HepG2 (cell line): Measurements from ENCODE around the gene GSAP. TPM values are rescaled to one million over a fixed set of nuclear protein-coding genes. Genes with fewer than 3 reads are reported as not detected.

Source experiments
- BORCS8-MEF2B ChIP-seq: sonication (generic); formaldehyde crosslinking; IDR thresholded peaks from 2 replicates; pipeline ENCODE4 v1.8.0; 2022; ENCODE audit warnings: mild to moderate bottlenecking, missing genetic modification reagents
- ESRRA ChIP-seq: sonication (generic); formaldehyde crosslinking; IDR thresholded peaks from 2 replicates; pipeline ENCODE4 v1.5.1; 2020; ENCODE audit warnings: mild to moderate bottlenecking, low read depth, missing genetic modification reagents
- FOXA1 ChIP-seq, 2 experiments: fragments of 450-650 bp in 1 of 2; sonication (generic) in 1 of 2; formaldehyde crosslinking in 1 of 2; IDR thresholded peaks; 2 replicates each; pipeline versions ENCODE4 v1.4.0 to v1.6.1; 2016 to 2020; ENCODE audit warnings: missing genetic modification reagents in 1 of 2
- KLF15 ChIP-seq: sonication (generic); formaldehyde crosslinking; IDR thresholded peaks from 2 replicates; pipeline ENCODE4 v1.8.1; 2023; ENCODE audit warnings: borderline replicate concordance, mild to moderate bottlenecking, inconsistent platforms, missing genetic modification reagents, mixed read lengths
- MEIS2 ChIP-seq: sonication (generic); formaldehyde crosslinking; IDR thresholded peaks from 2 replicates; pipeline ENCODE4 v1.9.0; 2021; ENCODE audit warnings: mild to moderate bottlenecking, missing genetic modification reagents
- NBN ChIP-seq: fragments of 450-650 bp; conservative IDR thresholded peaks from 2 replicates; pipeline ENCODE4 v1.6.1; 2017
- PITX1 ChIP-seq: sonication (generic); formaldehyde crosslinking; IDR thresholded peaks from 2 replicates; pipeline ENCODE4 v1.5.1; 2020; ENCODE audit warnings: mild to moderate bottlenecking, missing genetic modification reagents
- TOPORS ChIP-seq: sonication (generic); formaldehyde crosslinking; IDR thresholded peaks from 2 replicates; pipeline ENCODE4 v1.8.0; 2023; ENCODE audit warnings: mild to moderate bottlenecking, missing genetic modification reagents
- TSC22D2 ChIP-seq: sonication (generic); formaldehyde crosslinking; IDR thresholded peaks from 2 replicates; pipeline ENCODE4 v1.5.1; 2020; ENCODE audit warnings: missing genetic modification reagents, mild to moderate bottlenecking, borderline replicate concordance
- ZFY ChIP-seq: sonication (generic); formaldehyde crosslinking; IDR thresholded peaks from 2 replicates; pipeline ENCODE4 v1.4.0; 2020; ENCODE audit warnings: missing genetic modification reagents
- ZNF512 ChIP-seq: sonication (generic); formaldehyde crosslinking; IDR thresholded peaks from 2 replicates; pipeline ENCODE4 v1.4.0; 2020; ENCODE audit warnings: mild to moderate bottlenecking, missing genetic modification reagents
- ZNF639 ChIP-seq: conservative IDR thresholded peaks from 2 replicates; pipeline ENCODE4 v1.6.1; 2018; ENCODE audit warnings: missing genetic modification reagents
- ZNF841 ChIP-seq: sonication (generic); formaldehyde crosslinking; IDR thresholded peaks from 2 replicates; pipeline ENCODE4 v1.8.1; 2023; ENCODE audit warnings: missing genetic modification reagents, borderline replicate concordance
- ZNF850 ChIP-seq: sonication (generic); formaldehyde crosslinking; conservative IDR thresholded peaks from 2 replicates; pipeline ENCODE4 v1.9.0; 2021; ENCODE audit warnings: mild to moderate bottlenecking, missing genetic modification reagents
- ZNF883 ChIP-seq: sonication (generic); formaldehyde crosslinking; IDR thresholded peaks from 2 replicates; pipeline ENCODE4 v1.5.1; 2020; ENCODE audit warnings: mild to moderate bottlenecking, missing genetic modification reagents; ENCODE audit errors: not compliant biosample characterization
- polyA plus RNA-seq, 8 experiments: library from polyadenylated mRNA; depleted of rRNA in 3 of 8; stranded (reverse) in 7 of 8; unstranded in 1 of 8; fragments of >200 nt; fragmentation: Illumina TruSeq in 4 of 8; extraction: Trizol in 4 of 8; gene quantifications; 2 replicates each; pipeline versions ENCODE4 v1.2.1 to v1.2.3, GENCODE V29; 2011 to 2016; ENCODE audit warnings: low read depth in 4 of 8, missing spikeins in 1 of 8, mixed read lengths in 1 of 8; ENCODE audit not compliant: insufficient read depth in 1 of 8
- total RNA-seq, 5 experiments: library from RNA; depleted of rRNA; stranded (reverse); fragments of >200 nt; fragmentation: Illumina TruSeq; extraction: Trizol; gene quantifications; 2 replicates each; pipeline ENCODE4 v1.2.3, GENCODE V29; 2016; ENCODE audit warnings: low read depth in 1 of 5
- TF ChIP-seq, protein P1 (sequence below): sonication (generic); formaldehyde crosslinking; IDR thresholded peaks from 2 replicates; pipeline ENCODE4 v1.8.1; 2023; ENCODE audit warnings: mild to moderate bottlenecking, inconsistent platforms, moderate library complexity, missing genetic modification reagents, borderline replicate concordance
- TF ChIP-seq, protein P2 (sequence below): IDR thresholded peaks from 2 replicates; pipeline ENCODE4 v1.6.1; 2018; ENCODE audit warnings: missing genetic modification reagents, mild to moderate bottlenecking, missing compliant biosample characterization
- TF ChIP-seq, protein P3 (sequence below): IDR thresholded peaks from 2 replicates; pipeline ENCODE4 v1.6.1; 2016; ENCODE audit warnings: missing compliant biosample characterization, missing genetic modification reagents, borderline replicate concordance
- TF ChIP-seq, protein P4 (sequence below): sonication (generic); formaldehyde crosslinking; IDR thresholded peaks from 2 replicates; pipeline ENCODE4 v1.4.0; 2020; ENCODE audit warnings: mild to moderate bottlenecking, missing genetic modification reagents

Gene GSAP
- total and polyA plus RNA-seq, 2 of the 13 experiments (the other 11 are each of a cell fraction or from before 2014, with no cell fraction given): 34.6 to 40.6 TPM

DNA sequence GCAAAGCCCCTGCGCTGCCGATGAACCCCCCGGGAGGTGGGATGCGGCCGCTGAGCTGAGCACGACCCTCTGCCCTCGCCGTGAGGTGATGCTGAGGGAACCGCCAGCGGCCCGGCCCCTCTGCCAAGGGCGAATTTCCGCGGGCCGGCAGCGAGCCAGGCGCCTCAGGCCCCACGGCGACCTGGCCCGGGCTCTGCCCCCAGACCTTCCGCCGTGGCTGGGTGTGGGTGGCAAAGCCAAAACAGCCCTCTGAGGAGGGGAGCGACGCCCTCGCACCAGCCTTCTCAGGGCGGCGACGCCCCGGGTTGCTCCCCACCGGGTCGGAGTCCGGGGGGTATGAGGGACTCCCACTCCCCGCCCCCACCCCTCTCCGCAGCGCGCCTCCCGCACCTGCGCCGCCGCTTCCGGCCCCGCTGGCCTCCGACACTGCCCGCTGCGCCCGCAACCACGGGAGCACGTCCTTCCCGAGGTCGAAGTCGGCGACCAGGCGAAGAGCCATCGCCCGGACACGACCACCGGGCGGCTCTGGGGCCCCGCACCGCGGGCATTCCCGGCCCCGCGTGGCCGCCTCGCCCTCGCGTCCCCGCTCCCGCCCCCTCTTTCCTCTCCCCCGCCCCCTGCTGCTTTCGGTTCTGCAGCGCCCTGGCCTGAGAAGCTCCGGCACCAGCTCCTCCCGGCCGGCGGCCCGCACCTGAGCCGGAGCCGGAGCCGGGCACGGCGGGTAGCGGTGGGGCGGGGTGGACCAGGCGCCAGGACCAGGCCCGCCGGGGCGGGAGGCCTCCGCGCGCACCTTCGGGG, at the start of gene GSAP (continued):
- TF ChIP-seq ZNF512 (no peak), ZNF883 (no peak), ZFY (CRISPR knock-in tag) (peak; percentile 93), ZNF841 (CRISPR knock-in tag) (no peak), MEIS2 (no peak; the same call in 1 of the 2 replicates), ZNF639 (CRISPR knock-in tag) (no peak), NBN (no peak), TSC22D2 (CRISPR knock-in tag) (no peak; the same call in 1 of the 2 replicates), ZNF850 (peak; percentile 10; the same call in 1 of the 2 replicates), BORCS8-MEF2B (CRISPR knock-in tag) (peak; percentile 63), FOXA1 (IDR thresholded peaks at IDR 0.05) (no peak), FOXA1 (CRISPR knock-in tag; IDR thresholded peaks at IDR 0.05) (peak; percentile 17; the same call in 1 of the 2 replicates), KLF15 (CRISPR knock-in tag) (no peak), TOPORS (CRISPR knock-in tag) (no peak), PITX1 (peak; percentile 60; the same call in 1 of the 2 replicates), ESRRA (CRISPR knock-in tag) (no peak)
- TF ChIP-seq, protein P1, sequence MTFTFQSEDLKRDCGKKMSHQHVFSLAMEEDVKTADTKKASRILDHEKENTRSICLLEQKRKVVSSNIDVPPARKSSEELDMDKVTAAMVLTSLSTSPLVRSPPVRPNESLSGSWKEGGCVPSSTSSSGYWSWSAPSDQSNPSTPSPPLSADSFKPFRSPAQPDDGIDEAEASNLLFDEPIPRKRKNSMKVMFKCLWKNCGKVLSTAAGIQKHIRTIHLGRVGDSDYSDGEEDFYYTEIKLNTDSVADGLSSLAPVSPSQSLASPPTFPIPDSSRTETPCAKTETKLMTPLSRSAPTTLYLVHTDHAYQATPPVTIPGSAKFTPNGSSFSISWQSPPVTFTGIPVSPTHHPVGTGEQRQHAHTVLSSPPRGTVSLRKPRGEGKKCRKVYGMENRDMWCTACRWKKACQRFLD (CRISPR knock-in tag): peak; percentile 26; the same call in 1 of the 2 replicates
- TF ChIP-seq, protein P2, sequence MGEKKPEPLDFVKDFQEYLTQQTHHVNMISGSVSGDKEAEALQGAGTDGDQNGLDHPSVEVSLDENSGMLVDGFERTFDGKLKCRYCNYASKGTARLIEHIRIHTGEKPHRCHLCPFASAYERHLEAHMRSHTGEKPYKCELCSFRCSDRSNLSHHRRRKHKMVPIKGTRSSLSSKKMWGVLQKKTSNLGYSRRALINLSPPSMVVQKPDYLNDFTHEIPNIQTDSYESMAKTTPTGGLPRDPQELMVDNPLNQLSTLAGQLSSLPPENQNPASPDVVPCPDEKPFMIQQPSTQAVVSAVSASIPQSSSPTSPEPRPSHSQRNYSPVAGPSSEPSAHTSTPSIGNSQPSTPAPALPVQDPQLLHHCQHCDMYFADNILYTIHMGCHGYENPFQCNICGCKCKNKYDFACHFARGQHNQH (CRISPR knock-in tag): no peak
- TF ChIP-seq, protein P3, sequence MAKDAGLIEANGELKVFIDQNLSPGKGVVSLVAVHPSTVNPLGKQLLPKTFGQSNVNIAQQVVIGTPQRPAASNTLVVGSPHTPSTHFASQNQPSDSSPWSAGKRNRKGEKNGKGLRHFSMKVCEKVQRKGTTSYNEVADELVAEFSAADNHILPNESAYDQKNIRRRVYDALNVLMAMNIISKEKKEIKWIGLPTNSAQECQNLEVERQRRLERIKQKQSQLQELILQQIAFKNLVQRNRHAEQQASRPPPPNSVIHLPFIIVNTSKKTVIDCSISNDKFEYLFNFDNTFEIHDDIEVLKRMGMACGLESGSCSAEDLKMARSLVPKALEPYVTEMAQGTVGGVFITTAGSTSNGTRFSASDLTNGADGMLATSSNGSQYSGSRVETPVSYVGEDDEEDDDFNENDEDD (CRISPR knock-in tag): no peak; the same call in 1 of the 2 replicates
- TF ChIP-seq, protein P4, sequence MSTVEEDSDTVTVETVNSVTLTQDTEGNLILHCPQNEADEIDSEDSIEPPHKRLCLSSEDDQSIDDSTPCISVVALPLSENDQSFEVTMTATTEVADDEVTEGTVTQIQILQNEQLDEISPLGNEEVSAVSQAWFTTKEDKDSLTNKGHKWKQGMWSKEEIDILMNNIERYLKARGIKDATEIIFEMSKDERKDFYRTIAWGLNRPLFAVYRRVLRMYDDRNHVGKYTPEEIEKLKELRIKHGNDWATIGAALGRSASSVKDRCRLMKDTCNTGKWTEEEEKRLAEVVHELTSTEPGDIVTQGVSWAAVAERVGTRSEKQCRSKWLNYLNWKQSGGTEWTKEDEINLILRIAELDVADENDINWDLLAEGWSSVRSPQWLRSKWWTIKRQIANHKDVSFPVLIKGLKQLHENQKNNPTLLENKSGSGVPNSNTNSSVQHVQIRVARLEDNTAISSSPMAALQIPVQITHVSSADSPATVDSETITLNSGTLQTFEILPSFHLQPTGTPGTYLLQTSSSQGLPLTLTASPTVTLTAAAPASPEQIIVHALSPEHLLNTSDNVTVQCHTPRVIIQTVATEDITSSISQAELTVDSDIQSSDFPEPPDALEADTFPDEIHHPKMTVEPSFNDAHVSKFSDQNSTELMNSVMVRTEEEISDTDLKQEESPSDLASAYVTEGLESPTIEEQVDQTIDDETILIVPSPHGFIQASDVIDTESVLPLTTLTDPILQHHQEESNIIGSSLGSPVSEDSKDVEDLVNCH (CRISPR knock-in tag): no peak
